Stimulated activated CD4-positive, alpha-beta T cell treated with anti-CD3 and anti-CD28 coated beads, TNF-alpha, amount 100 ng/mL, for 1 hour (primary cell): ENCODE results near the gene YY1.

Source experiments
- DNase-seq, 3 donors: peaks; one replicate each; pipeline ENCODE4 v3.0.0-alpha.2; 2020; ENCODE audit warnings: low read depth in 3 of 3, low spot score in 1 of 3

YY1 gene

GRCh38 chr14:100241279-100241678 lies 2.3 kb downstream of the YY1 start:
- DNase-seq = no peak

GRCh38 chr14:100243020-100243419 lies 4.1 kb downstream of the YY1 start:
- no peak for DNase-seq

GRCh38 chr14:100246809-100247428 lies 8.0 kb downstream of the YY1 start:
- no peak for DNase-seq

- no peak for DNase-seq
Measured at GRCh38 chr14:100250732-100251465, 12.0 kb downstream of the YY1 start.

- DNase-seq = no peak
Measured at GRCh38 chr14:100252684-100253083, 13.7 kb downstream of the YY1 start.

- DNase-seq = no peak
Measured at GRCh38 chr14:100256339-100256895, 17.5 kb downstream of the YY1 start.

- DNase-seq = no peak
Measured at GRCh38 chr14:100261621-100262020, 22.7 kb downstream of the YY1 start.

- no peak for DNase-seq
Measured at GRCh38 chr14:100262545-100262944, 23.6 kb downstream of the YY1 start.

- DNase-seq = no peak
Measured at GRCh38 chr14:100263141-100263540, 24.2 kb downstream of the YY1 start.

GRCh38 chr14:100267990-100268389 lies 29.0 kb downstream of the YY1 start:
- no peak for DNase-seq

- no peak for DNase-seq
Measured at GRCh38 chr14:100268591-100269207, 29.8 kb downstream of the YY1 start.

GRCh38 chr14:100271247-100271939 lies 32.4 kb downstream of the YY1 start:
- no peak for DNase-seq

GRCh38 chr14:100274250-100274649 lies 35.3 kb downstream of the YY1 start:
- no peak for DNase-seq

GRCh38 chr14:100275214-100275613 lies 36.3 kb downstream of the YY1 start:
- no peak for DNase-seq

- no peak for DNase-seq
Measured at GRCh38 chr14:100278702-100279101, 39.8 kb downstream of the YY1 start.

GRCh38 chr14:100279133-100279532 lies 40.2 kb downstream of the YY1 start:
- DNase-seq = no peak

GRCh38 chr14:100279563-100279962 lies 40.6 kb downstream of the YY1 start:
- DNase-seq = no peak

- DNase-seq = no peak
Measured at GRCh38 chr14:100281286-100282082, 42.5 kb downstream of the YY1 start.

GRCh38 chr14:100282083-100282350 lies 43.1 kb downstream of the YY1 start:
- DNase-seq = no peak

GRCh38 chr14:100282766-100283419 lies 43.9 kb downstream of the YY1 start:
- no peak for DNase-seq
